Hepatocyte (in vitro differentiated cells): ENCODE data around the gene PIM3. TPM values are rescaled to one million over a fixed set of nuclear protein-coding genes. Genes with fewer than 3 reads are reported as not detected.

Experiments used
- DNase-seq: peaks from one replicate; pipeline ENCODE4 v3.0.0-alpha.2; 2016; ENCODE audit warnings: low spot score
- H2AFZ ChIP-seq: fragments of 200-600 bp; sonication (generic); 2 replicates; pipeline ENCODE4 v1.6.0; 2016; ENCODE audit warnings: antibody characterized with exemption, mild to moderate bottlenecking
- H3K27ac ChIP-seq: fragments of 200-600 bp; sonication (generic); 2 replicates; pipeline ENCODE4 v1.5.1; 2016; ENCODE audit warnings: mild to moderate bottlenecking
- H3K27me3 ChIP-seq: fragments of 200-600 bp; sonication (generic); 2 replicates; pipeline ENCODE4 v1.6.1; 2016
- H3K36me3 ChIP-seq: fragments of 200-600 bp; sonication (generic); replicated peaks from 2 replicates; pipeline ENCODE4 v1.5.1; 2016; ENCODE audit warnings: low read depth; ENCODE audit not compliant: insufficient read depth
- H3K4me1 ChIP-seq: fragments of 200-600 bp; sonication (generic); 2 replicates; pipeline ENCODE4 v1.5.1; 2016; ENCODE audit warnings: mild to moderate bottlenecking, moderate library complexity; ENCODE audit not compliant: insufficient read depth
- H3K4me2 ChIP-seq: fragments of 200-600 bp; sonication (generic); 2 replicates; pipeline ENCODE4 v1.6.0; 2016
- H3K4me3 ChIP-seq: fragments of 200-600 bp; sonication (generic); 2 replicates; pipeline ENCODE4 v1.5.1; 2016; ENCODE audit warnings: mild to moderate bottlenecking
- H3K79me2 ChIP-seq: fragments of 200-600 bp; sonication (generic); 2 replicates; pipeline ENCODE4 v1.6.0; 2017; ENCODE audit warnings: mild to moderate bottlenecking
- H3K9me2 ChIP-seq: fragments of 200-600 bp; sonication (generic); replicated peaks from 2 replicates; pipeline ENCODE4 v1.6.0; 2017; ENCODE audit warnings: mild to moderate bottlenecking; ENCODE audit not compliant: insufficient read depth
- H3K9me3 ChIP-seq: fragments of 200-600 bp; sonication (generic); 2 replicates; pipeline ENCODE4 v1.5.1; 2016; ENCODE audit warnings: low read depth, mild to moderate bottlenecking
- H4K20me1 ChIP-seq: fragments of 200-600 bp; sonication (generic); 2 replicates; pipeline ENCODE4 v1.6.0; 2016; ENCODE audit warnings: mild to moderate bottlenecking; ENCODE audit not compliant: insufficient read depth, poor library complexity, severe bottlenecking
- CTCF ChIP-seq: fragments of 200-600 bp; sonication (generic); IDR thresholded peaks from 2 replicates; pipeline ENCODE4 v1.5.1; 2016; ENCODE audit warnings: antibody characterized with exemption, mild to moderate bottlenecking; ENCODE audit not compliant: poor library complexity
- EZH2 ChIP-seq: fragments of 200-600 bp; sonication (generic); IDR thresholded peaks from 2 replicates; pipeline ENCODE4 v1.6.1; 2016; ENCODE audit warnings: antibody characterized with exemption, mild to moderate bottlenecking, borderline replicate concordance
- EZH2phosphoT487 ChIP-seq: fragments of 200-600 bp; sonication (generic); IDR thresholded peaks from one replicate; pipeline ENCODE4 v1.6.1; 2018; ENCODE audit warnings: antibody characterized with exemption, mild to moderate bottlenecking, low read depth, moderate library complexity; ENCODE audit not compliant: unreplicated experiment, severe bottlenecking
- WGBS: methylation state at CpG from one replicate; pipeline ENCODE4 v1.1.6; 2016; ENCODE audit warnings: low lambda C conversion rate; ENCODE audit errors: missing lambda C conversion rate; 5-methylcytosine and 5-hydroxymethylcytosine counted together
- polyA plus RNA-seq: library from polyadenylated mRNA; unstranded; fragments of >200 nt; fragmentation: Nextera tagmentation; extraction: Ambion mirVana; gene quantifications from 2 replicates; pipeline ENCODE4 v1.2.1, GENCODE V29; 2016
- total RNA-seq: library from RNA; depleted of rRNA; stranded (reverse); fragments of >200 nt; gene quantifications from 2 replicates; pipeline ENCODE4 v1.2.3, GENCODE V29; 2014

Gene PIM3
- total and polyA plus RNA-seq, 2 experiments from 2014 or later = 81.1 to 138 TPM

DNA sequence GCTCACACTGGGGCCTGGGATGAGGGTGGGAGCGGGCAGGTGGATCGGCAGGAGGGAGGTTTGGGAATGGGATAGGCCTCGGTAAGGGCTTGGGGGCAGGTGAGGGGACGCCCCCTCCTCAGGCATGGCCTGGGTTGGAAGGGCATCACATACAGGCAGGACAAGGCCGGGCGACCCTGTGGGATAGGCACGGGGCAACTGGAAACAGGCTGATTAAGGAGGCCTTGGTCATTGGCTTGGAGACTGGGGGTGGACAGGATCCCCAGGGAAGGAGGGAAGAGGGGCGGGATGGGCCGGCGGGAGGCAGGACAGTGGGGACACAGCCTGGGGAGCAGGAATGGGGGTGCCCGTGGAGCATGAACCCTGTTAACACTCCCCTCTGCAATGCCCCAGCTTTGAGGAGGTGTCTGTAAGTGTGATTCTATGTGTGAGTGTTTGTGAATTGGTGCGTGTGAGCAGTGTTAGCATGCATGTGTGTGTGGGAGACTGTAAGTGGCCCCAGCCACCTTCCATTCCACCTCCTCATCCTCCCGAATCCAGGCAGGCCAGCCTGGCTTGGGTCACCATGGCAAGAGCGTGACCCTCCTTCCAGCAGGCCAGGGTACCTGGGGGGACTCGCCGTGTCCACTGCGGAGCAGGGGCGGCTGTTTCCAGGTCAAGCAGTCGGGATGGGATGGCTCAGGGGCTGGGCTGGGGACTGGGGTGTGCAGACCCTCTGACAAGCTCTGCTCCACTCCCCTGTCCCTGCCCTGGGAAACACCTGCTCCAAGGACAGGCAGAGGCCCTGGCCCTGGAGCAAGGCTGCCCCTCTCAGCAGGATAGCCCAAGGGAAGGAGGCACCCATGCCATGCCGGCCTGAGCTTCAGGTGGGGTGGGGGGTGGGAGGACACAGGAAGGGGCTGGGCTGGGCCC lies 3.4 kb upstream of the PIM3 start:
- H3K4me3 ChIP-seq = no peak overlapping the region
- peaks cover 12% of the 10 kb centered on the region for H4K20me1 ChIP-seq
- TF ChIP-seq CTCF = no peak
- no peak for TF ChIP-seq EZH2
- no peak for TF ChIP-seq EZH2phosphoT487
- no peak for DNase-seq
- H3K36me3 ChIP-seq = no peaks in the 10 kb centered on the region
- peaks cover 34% of the 10 kb centered on the region for H3K4me1 ChIP-seq
- H3K4me2 ChIP-seq = no peak overlapping the region
- no peak overlapping the region for H2AFZ ChIP-seq
- no peaks in the 10 kb centered on the region for H3K9me2 ChIP-seq
- H3K27ac ChIP-seq = peak overlapping the region; percentile 94
- H3K79me2 ChIP-seq = peaks cover 12% of the 10 kb centered on the region
- no peaks in the 10 kb centered on the region for H3K27me3 ChIP-seq
- no peaks in the 10 kb centered on the region for H3K9me3 ChIP-seq
- WGBS = 88% methylated on average over 14 of the region's 20 CpGs

- H4K20me1 ChIP-seq = peaks cover 17% of the 10 kb centered on the region
- H3K4me2 ChIP-seq = no peak overlapping the region
- H3K9me3 ChIP-seq = no peaks in the 10 kb centered on the region
- peak overlapping the region; percentile 94 for H3K27ac ChIP-seq
- H3K4me1 ChIP-seq = peaks cover 31% of the 10 kb centered on the region
- H3K9me2 ChIP-seq = no peaks in the 10 kb centered on the region
- no peak overlapping the region for H3K4me3 ChIP-seq
- H3K27me3 ChIP-seq = no peaks in the 10 kb centered on the region
- TF ChIP-seq EZH2 = no peak
- TF ChIP-seq EZH2phosphoT487 = no peak
- no peak for TF ChIP-seq CTCF
- DNase-seq = no peak
- no peaks in the 10 kb centered on the region for H3K36me3 ChIP-seq
- WGBS = 82% methylated on average over 9 of the region's 12 CpGs
- H3K79me2 ChIP-seq = peaks cover 17% of the 10 kb centered on the region
- no peak overlapping the region for H2AFZ ChIP-seq
Measured at GRCh38 chr22:49957826-49958365, 2.7 kb upstream of the PIM3 start.

GRCh38 chr22:49958366-49958921 lies 2.1 kb upstream of the PIM3 start:
- Histone ChIP-seq H3K27me3 (no peaks in the 10 kb centered on the region), H3K4me2 (no peak overlapping the region), H3K36me3 (no peaks in the 10 kb centered on the region), H3K9me3 (no peaks in the 10 kb centered on the region), H2AFZ (no peak overlapping the region), H3K27ac (peak overlapping the region; percentile 94), H3K4me1 (peaks cover 32% of the 10 kb centered on the region), H3K9me2 (no peaks in the 10 kb centered on the region), H3K4me3 (no peak overlapping the region), H4K20me1 (peaks cover 22% of the 10 kb centered on the region), H3K79me2 (peaks cover 22% of the 10 kb centered on the region)
- no peak for TF ChIP-seq CTCF
- TF ChIP-seq EZH2 = no peak
- TF ChIP-seq EZH2phosphoT487 = no peak
- no peak for DNase-seq
- 87% methylated on average over 16 of the region's 16 CpGs for WGBS
